Activated naive CD8-positive, alpha-beta T cell treated with anti-CD3 and anti-CD28 coated beads, Interleukin-2, amount 10 ng/mL, durations not matched to agents 7 days and 5 days (primary cell): ENCODE results near the gene MYL6B. TPM values are rescaled to one million over a fixed set of nuclear protein-coding genes. Genes with fewer than 3 reads are reported as not detected.

Source experiments
- ATAC-seq: fragments of 150-1000 bp; cut with Tn5 transposase; one replicate; pipeline ENCODE4 v1.10.0; 2021; ENCODE audit warnings: low read depth, moderate library complexity
- POLR2A ChIA-PET: fragments of 350-600 bp; sonication (Branson Sonifier 250); formaldehyde crosslinking; loops from one replicate; lab custom pipeline; 2021; ENCODE audit warnings: antibody characterized with exemption; lab: Charles Lee
- DNase-seq: peaks from one replicate; pipeline ENCODE4 v3.0.0; 2021
- H3K27ac Mint-ChIP-seq: one replicate; pipeline ENCODE4 v1.8.0; 2022; ENCODE audit warnings: mild to moderate bottlenecking, mixed read lengths
- H3K27me3 Mint-ChIP-seq: one replicate; pipeline ENCODE4 v1.8.0; 2022; ENCODE audit warnings: mild to moderate bottlenecking, moderate library complexity, mixed read lengths
- H3K36me3 Mint-ChIP-seq: one replicate; pipeline ENCODE4 v1.8.0; 2021; ENCODE audit warnings: mild to moderate bottlenecking, mixed read lengths
- H3K4me1 Mint-ChIP-seq: one replicate; pipeline ENCODE4 v1.8.0; 2021; ENCODE audit warnings: mixed read lengths
- H3K4me3 Mint-ChIP-seq: one replicate; pipeline ENCODE4 v1.8.0; 2022; ENCODE audit warnings: mild to moderate bottlenecking, moderate library complexity, mixed read lengths
- H3K9me3 Mint-ChIP-seq: one replicate; pipeline ENCODE4 v1.8.0; 2021; ENCODE audit warnings: mixed read lengths
- total RNA-seq, 2 experiments: library from RNA; stranded (reverse); gene quantifications; one replicate each; pipeline ENCODE4 v1.2.3, GENCODE V29; 2021

MYL6B gene
- total RNA-seq, 2 experiments from 2014 or later, result 46.6 to 47.8 TPM

GRCh38 chr12:56164345-56164729, 11.9 kb downstream of the MYL6B start:
- Mint-ChIP-seq H3K4me3 (no peak overlapping the region), H3K27me3 (no peaks in the 10 kb centered on the region), H3K27ac (peak overlapping the region; percentile 8), H3K9me3 (no peaks in the 10 kb centered on the region), H3K36me3 (peaks cover 47% of the 10 kb centered on the region), H3K4me1 (peaks cover 25% of the 10 kb centered on the region)
- ATAC-seq (no peak), DNase-seq (no peak)
- POLR2A ChIA-PET, result interaction anchor here (1.0 to 9.1 kb wide), 5 partner anchors 10 to 45 kb away, joined by 3 to 145 read pairs (median 4); partner anchors contain the start of genes ESYT1 and SMARCC2

DNA sequence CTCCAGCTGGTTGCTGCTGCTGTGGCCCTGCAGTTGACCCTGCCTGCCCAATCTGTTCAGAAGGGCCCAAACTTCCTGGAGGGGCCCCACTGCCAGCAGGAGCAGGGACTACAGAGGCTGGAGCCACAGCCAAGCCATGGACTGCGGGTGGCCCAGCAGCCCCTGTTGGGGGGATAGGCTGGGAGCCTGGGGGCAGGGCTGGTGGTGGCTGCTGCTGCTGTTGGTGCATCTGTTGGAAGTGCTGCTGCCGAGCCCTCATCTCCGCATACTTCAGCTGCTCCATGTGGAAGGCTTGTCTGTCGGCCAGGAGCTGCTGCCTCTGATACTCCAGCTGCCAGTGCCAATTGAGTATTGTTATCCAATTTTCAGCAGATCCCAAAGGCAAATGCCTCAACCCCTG, 13.0 kb downstream of the MYL6B start:
- POLR2A ChIA-PET, result interaction anchor here (0.8 to 9.1 kb wide), 3 partner anchors 10 to 39 kb away, joined by 3 to 145 read pairs (median 4); partner anchors contain the start of gene ESYT1
- ATAC-seq (no peak), DNase-seq (no peak)
- H3K4me1 Mint-ChIP-seq, result peaks cover 17% of the 10 kb centered on the region
- H3K36me3 Mint-ChIP-seq, result peaks cover 41% of the 10 kb centered on the region
- no peak overlapping the region for H3K4me3 Mint-ChIP-seq
- H3K27ac Mint-ChIP-seq, result no peak overlapping the region
- H3K9me3 Mint-ChIP-seq, result no peaks in the 10 kb centered on the region
- H3K27me3 Mint-ChIP-seq, result no peaks in the 10 kb centered on the region

DNA sequence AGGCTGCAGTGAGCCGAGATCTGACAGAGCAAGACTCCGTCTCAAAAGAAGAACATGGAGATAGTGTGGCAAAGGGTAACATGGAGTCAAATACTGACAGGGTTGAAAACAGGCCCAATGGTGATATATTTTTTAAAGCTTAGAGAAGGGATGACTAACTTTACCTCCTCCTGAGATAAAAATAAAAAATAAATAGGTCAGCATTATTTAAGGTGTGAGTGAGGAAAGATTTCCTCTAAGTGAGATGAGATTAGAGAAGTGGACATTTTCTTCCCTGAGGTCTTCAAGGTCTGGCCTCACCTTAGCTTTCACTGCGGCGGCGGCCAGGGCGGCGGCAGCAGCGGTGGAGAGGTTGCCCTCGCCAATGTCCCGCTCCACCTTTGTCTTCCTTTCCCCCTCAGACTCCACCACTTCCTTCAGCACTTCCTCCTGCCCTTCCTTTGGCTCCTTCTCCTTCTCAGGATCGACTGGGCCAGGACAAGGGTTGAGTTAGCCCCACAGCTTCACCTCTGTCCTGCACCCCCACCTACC, 16.9 kb downstream of the MYL6B start:
- H3K36me3 Mint-ChIP-seq, result peaks cover 30% of the 10 kb centered on the region

DNA sequence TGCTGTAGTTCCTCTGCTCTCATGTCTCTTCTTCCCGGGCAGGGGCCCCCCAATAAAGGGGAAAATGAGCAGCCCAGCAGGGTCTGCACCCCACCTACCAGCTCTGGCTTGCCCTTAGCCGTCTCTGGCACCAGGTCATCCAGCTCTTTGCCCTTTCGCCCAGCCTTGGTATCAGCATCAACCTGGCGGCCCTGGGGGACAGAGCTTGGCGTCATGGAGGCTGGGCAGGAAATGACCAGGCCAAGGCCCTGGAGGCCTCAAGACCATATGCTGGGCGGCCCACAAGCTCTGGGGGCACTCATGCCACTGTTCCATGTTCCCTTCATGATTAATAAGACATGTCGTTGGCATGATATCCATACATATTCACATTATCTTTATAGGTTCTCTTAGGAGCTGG, 20.5 kb downstream of the MYL6B start:
- H3K27ac Mint-ChIP-seq, result no peak overlapping the region
- DNase-seq, result no peak
- H3K27me3 Mint-ChIP-seq, result no peaks in the 10 kb centered on the region
- peaks cover 34% of the 10 kb centered on the region for H3K36me3 Mint-ChIP-seq
- ATAC-seq, result no peak
- H3K4me1 Mint-ChIP-seq, result no peaks in the 10 kb centered on the region
- H3K4me3 Mint-ChIP-seq, result no peak overlapping the region
- H3K9me3 Mint-ChIP-seq, result no peaks in the 10 kb centered on the region
- POLR2A ChIA-PET, result interaction anchor here (0.9 to 2.0 kb wide), 4 partner anchors 10 to 16 kb away, joined by 3 to 7 read pairs (median 3); partner anchors contain the start of gene SMARCC2

More for the DNA sequence above, 16.9 kb downstream of the MYL6B start:
- DNase-seq (no peak), ATAC-seq (no peak)
- H3K27me3 Mint-ChIP-seq, result no peaks in the 10 kb centered on the region
- H3K4me1 Mint-ChIP-seq, result peaks cover 5% of the 10 kb centered on the region
- H3K4me3 Mint-ChIP-seq, result no peak overlapping the region
- no peaks in the 10 kb centered on the region for H3K9me3 Mint-ChIP-seq
- H3K27ac Mint-ChIP-seq, result peak overlapping the region; percentile 74
- POLR2A ChIA-PET, result interaction anchor here (0.6 kb wide), 1 partner anchor 13 kb away, joined by 3 read pairs; no protein-coding TSS in a partner anchor

GRCh38 chr12:56178347-56178746, 26.0 kb downstream of the MYL6B start:
- Mint-ChIP-seq H3K36me3 (peaks cover 51% of the 10 kb centered on the region), H3K4me1 (no peaks in the 10 kb centered on the region), H3K27ac (no peak overlapping the region), H3K9me3 (no peaks in the 10 kb centered on the region), H3K27me3 (no peaks in the 10 kb centered on the region), H3K4me3 (no peak overlapping the region)
- POLR2A ChIA-PET, result interaction anchor here (4.6 kb wide), 1 partner anchor 16 kb away, joined by 24 read pairs; no protein-coding TSS in a partner anchor
- no peak for DNase-seq
- ATAC-seq, result no peak

GRCh38 chr12:56186957-56187356, 34.6 kb downstream of the MYL6B start:
- peaks cover 36% of the 10 kb centered on the region for H3K4me1 Mint-ChIP-seq
- POLR2A ChIA-PET, result interaction anchor here (1.9 to 6.2 kb wide), 4 partner anchors 26 to 67 kb away, joined by 5 to 86 read pairs (median 73); partner anchors contain the start of genes ESYT1, MYL6 and ZC3H10
- peak overlapping the region; percentile 95 for H3K4me3 Mint-ChIP-seq
- H3K9me3 Mint-ChIP-seq, result no peaks in the 10 kb centered on the region
- H3K27ac Mint-ChIP-seq, result peak overlapping the region; percentile 44
- DNase-seq, result no peak
- peaks cover 19% of the 10 kb centered on the region for H3K36me3 Mint-ChIP-seq
- ATAC-seq, result no peak
- H3K27me3 Mint-ChIP-seq, result peaks cover 2% of the 10 kb centered on the region

- Mint-ChIP-seq H3K4me1 (peaks cover 44% of the 10 kb centered on the region), H3K4me3 (peak overlapping the region; percentile 95), H3K27me3 (peaks cover 2% of the 10 kb centered on the region), H3K36me3 (peaks cover 21% of the 10 kb centered on the region), H3K27ac (peak overlapping the region; percentile 89), H3K9me3 (no peaks in the 10 kb centered on the region)
- DNase-seq (no peak), ATAC-seq (no peak)
- POLR2A ChIA-PET, result interaction anchor here (0.8 to 6.2 kb wide), 13 partner anchors 13 to 449 kb away, joined by 3 to 86 read pairs (median 5); partner anchors contain the start of genes ESYT1, MYL6, PA2G4 and RNF41
Observed at GRCh38 chr12:56188131-56188777, 35.9 kb downstream of the MYL6B start.

GRCh38 chr12:56188778-56189098, 36.4 kb downstream of the MYL6B start:
- no peak for ATAC-seq
- Mint-ChIP-seq H3K36me3 (peaks cover 23% of the 10 kb centered on the region), H3K27me3 (peaks cover 2% of the 10 kb centered on the region), H3K4me3 (peak overlapping the region; percentile 95), H3K4me1 (peaks cover 47% of the 10 kb centered on the region), H3K27ac (peak overlapping the region; percentile 89), H3K9me3 (no peaks in the 10 kb centered on the region)
- DNase-seq, result no peak
- POLR2A ChIA-PET, result interaction anchor here (0.8 to 6.2 kb wide), 19 partner anchors 10 to 450 kb away, joined by 3 to 86 read pairs (median 5); partner anchors contain the start of genes ESYT1, MYL6, PA2G4 and RNF41

DNA sequence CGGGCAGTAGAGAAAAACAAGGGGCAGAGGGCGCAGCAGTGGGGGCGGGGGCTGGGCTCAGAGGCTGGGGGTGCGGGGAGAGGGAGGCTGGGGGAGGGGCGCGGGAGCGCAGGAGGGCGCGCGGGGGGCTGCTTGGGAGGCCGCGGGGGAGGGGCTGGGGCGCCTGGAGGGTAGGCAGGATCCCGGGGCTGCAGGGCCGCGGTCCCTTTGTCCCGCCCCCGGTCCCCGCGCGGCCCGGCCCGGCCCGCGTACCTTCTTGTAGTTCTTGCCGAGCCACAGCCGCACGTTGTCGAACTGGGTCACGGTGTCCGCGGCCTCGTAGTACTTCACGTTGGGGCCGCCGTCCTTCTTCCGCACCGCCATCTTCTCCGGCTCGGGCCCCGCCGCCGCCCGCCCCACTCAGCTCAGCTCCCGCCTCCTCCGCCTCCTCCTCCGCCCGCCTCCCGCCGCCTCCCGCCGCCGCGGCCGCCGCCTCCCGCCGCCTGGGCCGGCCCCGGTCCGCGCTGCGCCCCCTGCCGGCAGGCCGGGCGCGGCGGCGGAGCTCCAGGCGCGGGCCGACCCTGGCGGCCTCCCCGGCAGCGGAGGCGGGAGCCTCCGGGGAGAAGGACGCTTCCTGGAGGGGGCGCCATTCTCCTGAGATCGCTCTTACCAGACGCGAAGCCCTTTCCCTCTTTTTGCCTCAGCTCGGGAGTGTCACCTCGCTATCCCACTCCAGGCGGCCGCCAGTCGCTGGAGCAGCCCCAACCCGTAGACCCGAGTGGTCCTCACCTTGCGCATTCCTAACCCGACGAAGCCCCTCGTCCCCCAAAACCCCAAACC, 36.9 kb downstream of the MYL6B start, which contains the start of gene SMARCC2:
SMARCC2 (minus strand) TSS at position 385 of the 819 bp plus-strand sequence; CDS start at position 363, 22 bp downstream.
- peak within 1 kb of the TSS; percentile 98 for H3K27ac Mint-ChIP-seq
- H3K4me1 Mint-ChIP-seq, result peaks cover 47% of the 10 kb centered on the region
- DNase-seq, result peak; percentile 94
- ATAC-seq, result peak; percentile 87
- H3K4me3 Mint-ChIP-seq, result peak within 1 kb of the TSS; percentile 99
- H3K27me3 Mint-ChIP-seq, result peaks cover 2% of the 10 kb centered on the region
- H3K36me3 Mint-ChIP-seq, result peaks cover 21% of the 10 kb centered on the region
- no peaks in the 10 kb centered on the region for H3K9me3 Mint-ChIP-seq
- POLR2A ChIA-PET, result interaction anchor here (0.5 to 6.2 kb wide), 32 partner anchors 9 to 459 kb away, joined by 3 to 86 read pairs (median 4); partner anchors contain the start of genes ANKRD52, CNPY2, CS and ESYT1

DNA sequence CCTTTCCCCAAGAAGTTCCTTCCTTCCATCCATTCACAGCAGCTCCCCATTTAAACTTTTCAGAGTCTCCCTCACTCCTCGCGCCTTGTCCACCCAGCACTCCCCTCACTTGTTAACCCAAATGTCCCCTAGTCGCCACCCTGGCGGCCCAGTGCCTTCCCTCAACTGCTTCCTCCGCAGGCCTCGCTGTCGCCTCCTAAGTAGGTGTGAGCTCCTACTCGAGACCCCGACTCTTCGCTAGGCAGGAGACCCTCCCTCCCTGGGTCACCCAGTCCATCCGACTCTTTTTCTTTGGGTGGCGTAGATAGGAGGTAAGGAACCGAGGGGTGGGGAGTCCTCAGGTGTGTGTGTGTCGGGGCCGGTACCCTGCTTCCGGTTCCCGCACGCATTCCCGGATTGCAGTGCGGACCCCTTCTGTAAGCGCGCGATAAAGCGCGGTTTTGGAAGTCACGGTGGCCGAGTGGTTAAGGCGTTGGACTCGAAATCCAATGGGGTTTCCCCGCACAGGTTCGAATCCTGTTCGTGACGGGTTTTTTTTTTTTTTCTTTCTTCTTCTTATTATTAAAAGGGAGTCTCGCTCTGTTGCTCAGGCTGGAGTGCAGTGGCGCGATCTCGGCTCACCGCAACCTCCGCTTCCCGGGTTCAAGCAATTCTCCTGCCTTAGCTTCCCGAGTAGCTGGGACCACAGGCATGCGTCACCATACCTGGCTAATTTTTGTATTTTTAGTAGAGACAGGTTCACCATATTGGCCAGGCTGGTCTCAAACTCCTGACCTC, 37.7 kb downstream of the MYL6B start:
- H3K27ac Mint-ChIP-seq, result peak overlapping the region; percentile 98
- H3K4me1 Mint-ChIP-seq, result peaks cover 47% of the 10 kb centered on the region
- peaks cover 2% of the 10 kb centered on the region for H3K27me3 Mint-ChIP-seq
- DNase-seq (peak; percentile 87), ATAC-seq (peak; percentile 41)
- POLR2A ChIA-PET, result interaction anchor here (0.5 to 6.2 kb wide), 28 partner anchors 9 to 459 kb away, joined by 3 to 86 read pairs (median 4); partner anchors contain the start of genes ANKRD52, CNPY2, CS and ESYT1
- H3K9me3 Mint-ChIP-seq, result no peaks in the 10 kb centered on the region
- H3K36me3 Mint-ChIP-seq, result peaks cover 18% of the 10 kb centered on the region
- peak overlapping the region; percentile 99 for H3K4me3 Mint-ChIP-seq

DNA sequence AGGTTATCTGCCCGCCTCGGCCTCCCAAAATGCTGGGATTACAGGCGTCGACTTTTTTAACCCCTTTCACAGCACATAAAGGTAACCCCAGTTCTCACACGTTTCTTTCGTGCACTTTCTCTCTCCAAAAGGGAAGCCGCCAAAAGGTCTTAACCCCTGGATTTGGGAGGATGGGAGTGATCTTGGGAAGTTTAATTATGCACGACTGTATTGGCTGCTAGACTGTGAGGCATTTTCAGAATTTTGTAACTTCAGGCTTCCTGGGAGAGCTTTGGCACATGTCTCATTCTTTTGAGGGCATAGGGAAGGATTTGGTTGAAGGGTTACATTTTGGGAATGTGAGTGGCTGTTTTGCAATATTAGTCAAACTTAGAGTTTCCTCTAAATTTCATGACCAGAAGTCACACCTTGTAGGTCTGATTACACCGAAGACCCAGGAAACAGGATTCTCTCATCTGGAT, 38.3 kb downstream of the MYL6B start:
- POLR2A ChIA-PET, result interaction anchor here (1.2 to 6.2 kb wide), 5 partner anchors 30 to 73 kb away, joined by 3 to 86 read pairs (median 66); partner anchors contain the start of genes ESYT1, MYL6, RNF41 and ZC3H10
- Mint-ChIP-seq H3K27ac (peak overlapping the region; percentile 98), H3K27me3 (peaks cover 2% of the 10 kb centered on the region), H3K4me3 (peak overlapping the region; percentile 99), H3K9me3 (no peaks in the 10 kb centered on the region), H3K36me3 (peaks cover 16% of the 10 kb centered on the region), H3K4me1 (peaks cover 46% of the 10 kb centered on the region)
- no peak for ATAC-seq
- DNase-seq, result no peak

- ATAC-seq (no peak), DNase-seq (no peak)
- no peak overlapping the region for H3K27ac Mint-ChIP-seq
- peaks cover 2% of the 10 kb centered on the region for H3K27me3 Mint-ChIP-seq
- peaks cover 8% of the 10 kb centered on the region for H3K36me3 Mint-ChIP-seq
- POLR2A ChIA-PET, result no interaction called here
- no peak overlapping the region for H3K4me3 Mint-ChIP-seq
- H3K4me1 Mint-ChIP-seq, result peaks cover 33% of the 10 kb centered on the region
- H3K9me3 Mint-ChIP-seq, result no peaks in the 10 kb centered on the region
Observed at GRCh38 chr12:56192582-56192981, 40.2 kb downstream of the MYL6B start.
